SK-N-SH (cell line): ENCODE results near the gene A2M. TPM values are rescaled to one million over a fixed set of nuclear protein-coding genes. Genes with fewer than 3 reads are reported as not detected.

Source experiments
- CTCF ChIA-PET: fragments of 300-600, 350-600 bp; formaldehyde crosslinking; extraction: SDS; loops from one replicate; lab custom pipeline; 2021; lab: Yijun Ruan, JAX
- POLR2A ChIA-PET: fragments of 350-600 bp; sonication (Branson Sonifier 250); formaldehyde crosslinking; extraction: SDS; loops from one replicate; lab custom pipeline; 2020; ENCODE audit warnings: antibody characterized with exemption, inconsistent platforms; lab: Yijun Ruan, JAX
- DNase-seq: peaks from one replicate; pipeline ENCODE4 v3.0.0; 2012
- H2AFZ ChIP-seq: fragments of 200-600 bp; sonication (generic); 2 replicates; pipeline ENCODE4 v1.8.1; 2016; ENCODE audit warnings: antibody characterized with exemption, mild to moderate bottlenecking, low read depth
- H3F3A ChIP-seq: fragments of 200-600 bp; sonication (generic); replicated peaks from 2 replicates; pipeline ENCODE3; 2016; ENCODE audit warnings: antibody characterized with exemption, mild to moderate bottlenecking; ENCODE audit not compliant: insufficient read depth
- H3K27ac ChIP-seq, 2 experiments: fragments of 200-500 bp in 1 of 2; fragments of 200-600 bp in 1 of 2; sonication (Bioruptor generic) in 1 of 2; sonication (generic), shearing (Covaris generic) in 1 of 2; 2 replicates each; pipeline versions ENCODE4 v1.5.1 to v1.6.1; 2014 to 2016; ENCODE audit warnings: low read depth in 2 of 2, inconsistent platforms in 1 of 2, low read length in 1 of 2, mild to moderate bottlenecking in 1 of 2, mixed read lengths in 1 of 2
- H3K27me3 ChIP-seq: fragments of 200-600 bp; sonication (generic), shearing (Covaris generic); 2 replicates; pipeline ENCODE4 v1.6.1; 2016; ENCODE audit warnings: mixed run types; ENCODE audit not compliant: insufficient read depth
- H3K36me3 ChIP-seq, 2 experiments: fragments of 200-500 bp in 1 of 2; fragments of 200-600 bp in 1 of 2; sonication (Bioruptor generic) in 1 of 2; sonication (generic) in 1 of 2; replicated peaks in 1 of 2; 2 replicates each; pipeline versions ENCODE3 to v1.5.1; 2014 to 2016; ENCODE audit warnings: low read length in 1 of 2, mild to moderate bottlenecking in 1 of 2; ENCODE audit not compliant: insufficient read depth in 2 of 2, control insufficient read depth in 1 of 2
- H3K4me1 ChIP-seq, 2 experiments: fragments of 200-500 bp in 1 of 2; fragments of 200-600 bp in 1 of 2; sonication (Bioruptor generic) in 1 of 2; sonication (generic), shearing (Covaris generic) in 1 of 2; 2 replicates each; pipeline versions ENCODE4 v1.5.1 to v1.6.1; 2014 to 2016; ENCODE audit warnings: low read depth in 1 of 2, low read length in 1 of 2, mixed run types in 1 of 2; ENCODE audit not compliant: insufficient read depth in 2 of 2, control insufficient read depth in 1 of 2
- H3K4me2 ChIP-seq: fragments of 200-600 bp; sonication (generic), shearing (Covaris generic); 2 replicates; pipeline ENCODE4 v1.6.1; 2017; ENCODE audit warnings: mixed run types
- H3K4me3 ChIP-seq, 2 experiments: fragments of 200-500 bp in 1 of 2; fragments of 200-600 bp in 1 of 2; sonication (Bioruptor generic) in 1 of 2; sonication (generic), shearing (Covaris generic) in 1 of 2; 2 replicates each; pipeline versions ENCODE4 v1.5.1 to v1.8.1; 2014 to 2016; ENCODE audit warnings: low read depth in 2 of 2, inconsistent platforms in 1 of 2, low read length in 1 of 2, mild to moderate bottlenecking in 1 of 2, mixed read lengths in 1 of 2, moderate library complexity in 1 of 2
- H3K79me2 ChIP-seq: fragments of 200-600 bp; sonication (generic); 2 replicates; pipeline ENCODE4 v1.8.1; 2017; ENCODE audit warnings: mild to moderate bottlenecking; ENCODE audit not compliant: insufficient read depth
- H3K9ac ChIP-seq: fragments of 200-600 bp; sonication (generic); 2 replicates; pipeline ENCODE4 v1.6.1; 2017; ENCODE audit warnings: mixed run types
- H3K9me2 ChIP-seq: fragments of 200-600 bp; sonication (generic); 2 replicates; pipeline ENCODE4 v1.6.1; 2017; ENCODE audit warnings: mixed run types
- H3K9me3 ChIP-seq: fragments of 200-600 bp; sonication (generic); 2 replicates; pipeline ENCODE4 v1.6.1; 2017; ENCODE audit warnings: mixed run types, mild to moderate bottlenecking, moderate library complexity
- H4K20me1 ChIP-seq: fragments of 200-600 bp; sonication (generic); 2 replicates; pipeline ENCODE4 v1.6.1; 2017; ENCODE audit warnings: mild to moderate bottlenecking, mixed run types; ENCODE audit not compliant: insufficient read depth
- CHD2 ChIP-seq: fragments of 150-350 bp; IDR thresholded peaks from 2 replicates; pipeline ENCODE4 v1.6.1; 2018; ENCODE audit warnings: low read length; ENCODE audit not compliant: partially characterized antibody
- FOSL2 ChIP-seq: IDR thresholded peaks from 2 replicates; pipeline ENCODE4 v1.4.0; 2012; ENCODE audit warnings: low read depth, mild to moderate bottlenecking, moderate library complexity, borderline replicate concordance
- FOXJ3 ChIP-seq: sonication (generic); formaldehyde crosslinking; IDR thresholded peaks from 2 replicates; pipeline ENCODE4 v1.5.1; 2020; ENCODE audit warnings: mild to moderate bottlenecking, missing genetic modification reagents
- FOXM1 ChIP-seq: IDR thresholded peaks from 2 replicates; pipeline ENCODE4 v1.4.0; 2012; ENCODE audit warnings: low read depth, mild to moderate bottlenecking
- GATA2 ChIP-seq: sonication (generic); formaldehyde crosslinking; IDR thresholded peaks from 2 replicates; pipeline ENCODE4 v1.5.0; 2020; ENCODE audit warnings: mild to moderate bottlenecking, missing genetic modification reagents
- JUND ChIP-seq: IDR thresholded peaks from 2 replicates; pipeline ENCODE4 v1.4.0; 2012
- MXI1 ChIP-seq: IDR thresholded peaks from 2 replicates; pipeline ENCODE4 v1.6.1; 2012; ENCODE audit warnings: mild to moderate bottlenecking, low read depth, low read length, improper control_type of control experiment
- NFIC ChIP-seq: IDR thresholded peaks from 2 replicates; pipeline ENCODE4 v1.4.0; 2012; ENCODE audit warnings: borderline replicate concordance
- RCOR1 ChIP-seq: fragments of 150-350 bp; IDR thresholded peaks from 2 replicates; pipeline ENCODE4 v1.6.1; 2017; ENCODE audit warnings: antibody characterized with exemption, low read length
- RXRA ChIP-seq: IDR thresholded peaks from 2 replicates; pipeline ENCODE4 v1.4.0; 2012; ENCODE audit warnings: low read depth, mild to moderate bottlenecking, borderline replicate concordance
- TCF12 ChIP-seq: IDR thresholded peaks from 2 replicates; pipeline ENCODE4 v1.4.0; 2012
- TEAD4 ChIP-seq: IDR thresholded peaks from 2 replicates; pipeline ENCODE4 v1.4.0; 2012; ENCODE audit warnings: mild to moderate bottlenecking, borderline replicate concordance; ENCODE audit not compliant: insufficient read depth
- YY1 ChIP-seq: IDR thresholded peaks from 2 replicates; pipeline ENCODE4 v1.4.0; 2012; ENCODE audit warnings: low read depth, mild to moderate bottlenecking
- WGBS: methylation state at CpG from one replicate; pipeline ENCODE4 v1.1.6; 2017; ENCODE audit warnings: low lambda C conversion rate; 5-methylcytosine and 5-hydroxymethylcytosine counted together
- polyA plus RNA-seq, 3 experiments: library from polyadenylated mRNA; depleted of rRNA; stranded (reverse); fragments of >200 nt; gene quantifications; 2 replicates each; pipeline ENCODE4 v1.2.3, GENCODE V29; 2012
- TF ChIP-seq, protein P1 (sequence below): IDR thresholded peaks from 2 replicates; pipeline ENCODE4; 2012
- TF ChIP-seq, protein P2 (sequence below): IDR thresholded peaks from 2 replicates; pipeline ENCODE4 v1.4.0; 2012; ENCODE audit warnings: low read depth
- TF ChIP-seq, protein P3 (sequence below): fragments of 150-350 bp; IDR thresholded peaks from 2 replicates; pipeline ENCODE4 v1.6.1; 2016; ENCODE audit warnings: mild to moderate bottlenecking, low read depth, low read length
- TF ChIP-seq, protein P4 (sequence below): IDR thresholded peaks from 2 replicates; pipeline ENCODE4 v1.4.0; 2012; ENCODE audit warnings: low read depth, borderline replicate concordance
- TF ChIP-seq, protein P5 (sequence below): IDR thresholded peaks from 2 replicates; pipeline ENCODE4 v1.4.0; 2012; ENCODE audit warnings: low read depth, borderline replicate concordance
- TF ChIP-seq, protein P6 (sequence below): fragments of 150-350 bp; IDR thresholded peaks from 2 replicates; pipeline ENCODE4 v1.6.1; 2017; ENCODE audit warnings: antibody characterized with exemption, low read length, low read depth, borderline replicate concordance

A2M gene
- polyA plus RNA-seq, 1 of the 3 experiments (the other 2 are of a cell fraction): not detected

DNA sequence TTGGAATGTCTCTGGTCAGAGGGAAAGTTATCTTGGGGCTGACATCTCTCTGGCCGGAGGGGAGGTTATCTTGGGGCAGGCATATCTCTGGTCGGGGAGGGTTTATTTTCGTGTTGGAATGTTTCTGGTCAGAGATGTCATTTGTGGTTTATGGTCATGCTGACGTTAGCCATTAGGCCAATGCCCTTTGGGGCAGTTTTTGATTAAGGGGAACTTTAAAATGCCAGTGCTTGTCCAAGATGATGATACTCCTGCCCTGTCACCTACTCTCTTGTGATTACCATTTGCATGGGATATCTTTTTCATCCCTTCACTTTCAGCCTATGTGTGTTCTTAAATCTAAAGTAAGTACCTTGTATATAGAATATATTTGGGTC lies 29.0 kb upstream of the A2M start (continued):
- TF ChIP-seq, protein P1, sequence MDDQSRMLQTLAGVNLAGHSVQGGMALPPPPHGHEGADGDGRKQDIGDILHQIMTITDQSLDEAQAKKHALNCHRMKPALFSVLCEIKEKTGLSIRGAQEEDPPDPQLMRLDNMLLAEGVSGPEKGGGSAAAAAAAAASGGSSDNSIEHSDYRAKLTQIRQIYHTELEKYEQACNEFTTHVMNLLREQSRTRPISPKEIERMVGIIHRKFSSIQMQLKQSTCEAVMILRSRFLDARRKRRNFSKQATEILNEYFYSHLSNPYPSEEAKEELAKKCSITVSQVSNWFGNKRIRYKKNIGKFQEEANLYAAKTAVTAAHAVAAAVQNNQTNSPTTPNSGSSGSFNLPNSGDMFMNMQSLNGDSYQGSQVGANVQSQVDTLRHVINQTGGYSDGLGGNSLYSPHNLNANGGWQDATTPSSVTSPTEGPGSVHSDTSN: no peak
- no peak for TF ChIP-seq CHD2
- TF ChIP-seq RXRA: no peak
- TF ChIP-seq, protein P2, sequence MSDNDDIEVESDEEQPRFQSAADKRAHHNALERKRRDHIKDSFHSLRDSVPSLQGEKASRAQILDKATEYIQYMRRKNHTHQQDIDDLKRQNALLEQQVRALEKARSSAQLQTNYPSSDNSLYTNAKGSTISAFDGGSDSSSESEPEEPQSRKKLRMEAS: no peak
- TF ChIP-seq YY1: no peak
- TF ChIP-seq TCF12: no peak
- TF ChIP-seq, protein P3, sequence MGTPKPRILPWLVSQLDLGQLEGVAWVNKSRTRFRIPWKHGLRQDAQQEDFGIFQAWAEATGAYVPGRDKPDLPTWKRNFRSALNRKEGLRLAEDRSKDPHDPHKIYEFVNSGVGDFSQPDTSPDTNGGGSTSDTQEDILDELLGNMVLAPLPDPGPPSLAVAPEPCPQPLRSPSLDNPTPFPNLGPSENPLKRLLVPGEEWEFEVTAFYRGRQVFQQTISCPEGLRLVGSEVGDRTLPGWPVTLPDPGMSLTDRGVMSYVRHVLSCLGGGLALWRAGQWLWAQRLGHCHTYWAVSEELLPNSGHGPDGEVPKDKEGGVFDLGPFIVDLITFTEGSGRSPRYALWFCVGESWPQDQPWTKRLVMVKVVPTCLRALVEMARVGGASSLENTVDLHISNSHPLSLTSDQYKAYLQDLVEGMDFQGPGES: no peak
- no peak for TF ChIP-seq TEAD4
- no peak for TF ChIP-seq FOXM1
- no peak for TF ChIP-seq FOSL2

DNA sequence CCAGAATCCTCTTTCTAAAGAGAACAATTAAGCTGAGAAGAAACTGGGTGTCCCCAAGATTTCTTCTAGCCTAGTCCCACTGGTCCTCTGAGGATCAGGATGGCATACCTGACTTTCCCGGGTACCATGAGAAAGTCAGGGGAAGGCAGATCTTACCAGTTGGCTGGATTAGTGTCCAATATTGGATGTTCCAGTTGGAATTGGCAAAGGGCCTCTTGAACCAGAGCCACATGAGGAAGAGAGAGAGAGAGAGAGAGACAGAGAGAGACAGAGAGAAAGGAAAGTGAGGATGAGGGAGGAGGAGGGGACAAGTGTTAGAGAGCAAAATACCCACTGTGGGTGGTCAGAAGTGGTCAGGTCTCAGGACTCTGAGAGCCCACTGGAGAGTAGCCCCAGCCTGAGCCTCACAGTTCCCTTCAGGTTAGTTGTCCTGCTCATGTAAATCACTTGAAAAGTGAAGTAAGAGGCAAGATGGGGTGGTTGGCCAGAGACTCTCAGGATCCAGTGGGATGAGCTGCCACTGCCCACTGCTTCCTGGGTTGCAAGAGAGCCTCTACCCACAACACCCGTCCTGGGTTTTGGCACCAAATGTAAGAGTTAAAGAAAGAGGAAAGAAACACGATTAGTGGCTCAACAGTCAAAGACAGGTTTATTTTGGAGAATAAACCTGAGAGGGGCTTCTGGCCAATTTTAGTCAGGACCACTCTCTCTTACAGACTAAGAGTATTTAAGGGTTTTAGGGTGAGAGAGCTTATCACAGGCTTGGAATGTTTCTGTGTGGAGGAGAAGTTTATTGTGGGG lies 28.4 kb upstream of the A2M start:
- POLR2A ChIA-PET: no interaction called here
- H3K27me3 ChIP-seq: no peaks in the 10 kb centered on the region
- WGBS: 3% methylated on average over 3 of the region's 3 CpGs

More for the DNA sequence above, 28.4 kb upstream of the A2M start:
- H3K4me1 ChIP-seq: no peaks in the 10 kb centered on the region
- H4K20me1 ChIP-seq: no peaks in the 10 kb centered on the region
- H3K79me2 ChIP-seq: no peaks in the 10 kb centered on the region
- H3K4me3 ChIP-seq: no peak overlapping the region
- CTCF ChIA-PET: interaction anchor here (0.6 kb wide), 1 partner anchor 1470 kb away, joined by 3 read pairs; no protein-coding TSS in a partner anchor
- H2AFZ ChIP-seq: no peak overlapping the region
- DNase-seq: no peak
- H3K4me2 ChIP-seq: no peak overlapping the region
- no peak overlapping the region for H3K27ac ChIP-seq
- H3K9ac ChIP-seq: no peak overlapping the region
- H3K9me2 ChIP-seq: no peaks in the 10 kb centered on the region
- TF ChIP-seq, protein P4, sequence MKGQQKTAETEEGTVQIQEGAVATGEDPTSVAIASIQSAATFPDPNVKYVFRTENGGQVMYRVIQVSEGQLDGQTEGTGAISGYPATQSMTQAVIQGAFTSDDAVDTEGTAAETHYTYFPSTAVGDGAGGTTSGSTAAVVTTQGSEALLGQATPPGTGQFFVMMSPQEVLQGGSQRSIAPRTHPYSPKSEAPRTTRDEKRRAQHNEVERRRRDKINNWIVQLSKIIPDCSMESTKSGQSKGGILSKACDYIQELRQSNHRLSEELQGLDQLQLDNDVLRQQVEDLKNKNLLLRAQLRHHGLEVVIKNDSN: no peak
- TF ChIP-seq, protein P5, sequence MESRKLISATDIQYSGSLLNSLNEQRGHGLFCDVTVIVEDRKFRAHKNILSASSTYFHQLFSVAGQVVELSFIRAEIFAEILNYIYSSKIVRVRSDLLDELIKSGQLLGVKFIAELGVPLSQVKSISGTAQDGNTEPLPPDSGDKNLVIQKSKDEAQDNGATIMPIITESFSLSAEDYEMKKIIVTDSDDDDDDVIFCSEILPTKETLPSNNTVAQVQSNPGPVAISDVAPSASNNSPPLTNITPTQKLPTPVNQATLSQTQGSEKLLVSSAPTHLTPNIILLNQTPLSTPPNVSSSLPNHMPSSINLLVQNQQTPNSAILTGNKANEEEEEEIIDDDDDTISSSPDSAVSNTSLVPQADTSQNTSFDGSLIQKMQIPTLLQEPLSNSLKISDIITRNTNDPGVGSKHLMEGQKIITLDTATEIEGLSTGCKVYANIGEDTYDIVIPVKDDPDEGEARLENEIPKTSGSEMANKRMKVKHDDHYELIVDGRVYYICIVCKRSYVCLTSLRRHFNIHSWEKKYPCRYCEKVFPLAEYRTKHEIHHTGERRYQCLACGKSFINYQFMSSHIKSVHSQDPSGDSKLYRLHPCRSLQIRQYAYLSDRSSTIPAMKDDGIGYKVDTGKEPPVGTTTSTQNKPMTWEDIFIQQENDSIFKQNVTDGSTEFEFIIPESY: no peak
- TF ChIP-seq FOSL2: no peak
- TF ChIP-seq, protein P6, sequence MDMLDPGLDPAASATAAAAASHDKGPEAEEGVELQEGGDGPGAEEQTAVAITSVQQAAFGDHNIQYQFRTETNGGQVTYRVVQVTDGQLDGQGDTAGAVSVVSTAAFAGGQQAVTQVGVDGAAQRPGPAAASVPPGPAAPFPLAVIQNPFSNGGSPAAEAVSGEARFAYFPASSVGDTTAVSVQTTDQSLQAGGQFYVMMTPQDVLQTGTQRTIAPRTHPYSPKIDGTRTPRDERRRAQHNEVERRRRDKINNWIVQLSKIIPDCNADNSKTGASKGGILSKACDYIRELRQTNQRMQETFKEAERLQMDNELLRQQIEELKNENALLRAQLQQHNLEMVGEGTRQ: no peak
- no peak for TF ChIP-seq CHD2
- TF ChIP-seq, protein P3: no peak
- no peak for TF ChIP-seq MXI1
- no peak for TF ChIP-seq NFIC
- TF ChIP-seq RCOR1: no peak
- TF ChIP-seq FOXJ3: no peak
- TF ChIP-seq GATA2 (CRISPR knock-in tag): no peak
- no peak for TF ChIP-seq YY1
- TF ChIP-seq JUND: no peak
- TF ChIP-seq, all 33 proteins: peak for 0
- H3K9me3 ChIP-seq: no peaks in the 10 kb centered on the region
- no peaks in the 10 kb centered on the region for H3K36me3 ChIP-seq
- H3F3A ChIP-seq: no peaks in the 10 kb centered on the region
